B cell (primary cell): ENCODE measurements around the gene NAXD. TPM values are rescaled to one million over a fixed set of nuclear protein-coding genes. Genes with fewer than 3 reads are reported as not detected.

Experiments used
- ATAC-seq: fragments of 200-7000 bp; cut with Tn5 transposase; one replicate; pipeline ENCODE4 v1.10.0; 2021; ENCODE audit warnings: low read depth, mild to moderate bottlenecking, moderate number of reproducible peaks, moderate library complexity
- CTCF ChIA-PET: fragments of 350-600 bp; sonication (Branson Sonifier 250); formaldehyde crosslinking; loops from one replicate; lab custom pipeline; 2021; ENCODE audit warnings: antibody characterized with exemption, inconsistent platforms; lab: Charles Lee
- POLR2A ChIA-PET: fragments of 350-600 bp; sonication (Branson Sonifier 250); formaldehyde crosslinking; loops from one replicate; lab custom pipeline; 2021; ENCODE audit warnings: antibody characterized with exemption; lab: Charles Lee
- DNase-seq: peaks from one replicate; pipeline ENCODE4 v3.0.0; 2013
- H2AFZ ChIP-seq: 2 replicates; pipeline ENCODE4 v1.6.1; 2012; ENCODE audit warnings: mild to moderate bottlenecking, low read depth, low read length; ENCODE audit not compliant: insufficient read depth, poor library complexity, severe bottlenecking
- H3K27ac ChIP-seq, 2 donors: 1 replicate in 1 of 2; 2 replicates in 1 of 2; pipeline ENCODE4 v1.5.1; 2012 to 2013; ENCODE audit warnings: low read length in 2 of 2, mild to moderate bottlenecking in 2 of 2, moderate library complexity in 1 of 2
- H3K27me3 ChIP-seq, 4 experiments: fragments of 200-600 bp in 1 of 4; sonication (generic) in 1 of 4; replicated peaks in 1 of 4; 1 replicate in 2 of 4; 2 replicates in 2 of 4; pipeline versions ENCODE4 v1.6.1 to v1.7.0; 2013 to 2016; ENCODE audit warnings: low read length in 3 of 4, mild to moderate bottlenecking in 2 of 4, mixed read lengths in 1 of 4, moderate library complexity in 1 of 4; ENCODE audit not compliant: insufficient read depth in 4 of 4, control insufficient read depth in 3 of 4; ENCODE audit errors: control extremely low read depth in 1 of 4
- H3K36me3 ChIP-seq, 2 experiments: replicated peaks in 1 of 2; 1 replicate in 1 of 2; 2 replicates in 1 of 2; pipeline versions ENCODE4 v1.6.1 to v1.7.1; 2013; ENCODE audit warnings: low read length in 1 of 2; ENCODE audit not compliant: insufficient read depth in 2 of 2, control insufficient read depth in 1 of 2; ENCODE audit errors: control extremely low read depth in 1 of 2, extremely low read depth in 1 of 2
- H3K4me1 ChIP-seq, 2 donors: fragments of 200-600 bp in 1 of 2; sonication (generic) in 1 of 2; 1 replicate in 1 of 2; 2 replicates in 1 of 2; pipeline versions ENCODE4 v1.5.1 to v1.6.1; 2013 to 2017; ENCODE audit warnings: low read length in 2 of 2; ENCODE audit not compliant: control insufficient read depth in 2 of 2, insufficient read depth in 2 of 2
- H3K4me2 ChIP-seq: replicated peaks from 2 replicates; pipeline ENCODE3; 2012; ENCODE audit warnings: mild to moderate bottlenecking, low read depth, low read length; ENCODE audit not compliant: poor library complexity, severe bottlenecking
- H3K4me3 ChIP-seq, 5 experiments: fragments of 200-600 bp in 1 of 5; sonication (generic) in 1 of 5; 1 replicate in 3 of 5; 2 replicates in 2 of 5; pipeline versions ENCODE4 v1.5.1 to v1.7.0; 2011 to 2016; ENCODE audit warnings: low read length in 4 of 5, mild to moderate bottlenecking in 4 of 5, low read depth in 2 of 5, control low read depth in 1 of 5, moderate library complexity in 1 of 5; ENCODE audit not compliant: insufficient read depth in 1 of 5; ENCODE audit errors: control extremely low read depth in 1 of 5, extremely low read depth in 1 of 5
- H3K79me2 ChIP-seq: fragments of 200-600 bp; sonication (generic); one replicate; pipeline ENCODE4 v1.6.0; 2016; ENCODE audit warnings: low read length; ENCODE audit not compliant: control insufficient read depth, insufficient read depth
- H3K9ac ChIP-seq: fragments of 200-600 bp; sonication (generic); 2 replicates; pipeline ENCODE4 v1.6.1; 2017; ENCODE audit warnings: mild to moderate bottlenecking, low read length, moderate library complexity
- H3K9me3 ChIP-seq, 3 donors: one replicate each; pipeline versions ENCODE4 v1.6.1 to v1.7.1; 2013; ENCODE audit warnings: low read length in 2 of 3; ENCODE audit not compliant: control insufficient read depth in 2 of 3, insufficient read depth in 1 of 3; ENCODE audit errors: control extremely low read depth in 1 of 3
- H4K20me1 ChIP-seq: 2 replicates; pipeline ENCODE4 v1.6.0; 2012; ENCODE audit warnings: mild to moderate bottlenecking, low read length; ENCODE audit not compliant: insufficient read depth, control insufficient read depth, poor library complexity, severe bottlenecking
- H3K27ac Mint-ChIP-seq: one replicate; pipeline ENCODE4 v1.8.0; 2021; ENCODE audit warnings: mixed read lengths
- H3K27me3 Mint-ChIP-seq: one replicate; pipeline ENCODE4 v1.8.0; 2021; ENCODE audit warnings: mixed read lengths
- H3K4me1 Mint-ChIP-seq: one replicate; pipeline ENCODE4 v1.8.0; 2021; ENCODE audit warnings: mixed read lengths
- H3K4me3 Mint-ChIP-seq: one replicate; pipeline ENCODE4 v1.8.0; 2021; ENCODE audit warnings: mixed read lengths
- H3K9me3 Mint-ChIP-seq: one replicate; pipeline ENCODE4 v1.8.0; 2022; ENCODE audit warnings: mixed read lengths; ENCODE audit not compliant: insufficient read depth
- EZH2 ChIP-seq: IDR thresholded peaks from 2 replicates; pipeline ENCODE4 v1.6.1; 2012; ENCODE audit warnings: borderline replicate concordance, low read depth, mild to moderate bottlenecking, moderate library complexity, low read length; ENCODE audit not compliant: insufficient read depth, poor library complexity, severe bottlenecking
- WGBS: methylation state at CpG from one replicate; pipeline ENCODE4 v1.1.5; 2013; ENCODE audit warnings: missing lambda C conversion rate; ENCODE audit not compliant: insufficient coverage; 5-methylcytosine and 5-hydroxymethylcytosine counted together
- intact Hi-C: fragments of 100-400 bp; cut with micrococcal nuclease; formaldehyde crosslinking; loops from one replicate; pipeline ENCODE4 v1.10.0; 2022
- polyA plus RNA-seq: library from polyadenylated mRNA; depleted of rRNA; stranded (reverse); fragments of >200 nt; gene quantifications from 2 replicates; pipeline ENCODE4 v1.2.3, GENCODE V29; 2012
- total RNA-seq, 2 donors: library from RNA; stranded (reverse); fragments of 120-200 nt in 1 of 2; gene quantifications; 1 replicate in 1 of 2; 2 replicates in 1 of 2; pipeline versions ENCODE4 v1.2.3 to v1.2.4, GENCODE V29; 2013 to 2022
- TF ChIP-seq, protein P1 (sequence below): fragments of 200-600 bp; IDR thresholded peaks from one replicate; pipeline ENCODE4 v1.8.0; 2022; ENCODE audit warnings: antibody characterized with exemption, mild to moderate bottlenecking

Gene NAXD
- total and polyA plus RNA-seq, 2 donors (not counting 1 experiment from before 2014, with no cell fraction given) = 28.4 to 33.3 TPM

- Histone ChIP-seq H3K4me1 (no peaks in the 10 kb centered on the region), H3K79me2 (no peaks in the 10 kb centered on the region), H3K9ac (no peak overlapping the region), H3K4me2 (no peak overlapping the region), H3K27ac (no peak overlapping the region), H2AFZ (no peak overlapping the region), H4K20me1 (no peaks in the 10 kb centered on the region), H3K27me3 (no peaks in the 10 kb centered on the region), H3K4me3 (no peak overlapping the region), H3K9me3 (no peaks in the 10 kb centered on the region), H3K36me3 (no peaks in the 10 kb centered on the region)
- no peak for ATAC-seq
- Mint-ChIP-seq H3K27ac (no peak overlapping the region), H3K9me3 (no peaks in the 10 kb centered on the region), H3K27me3 (no peaks in the 10 kb centered on the region), H3K4me1 (peaks cover 4% of the 10 kb centered on the region), H3K4me3 (no peak overlapping the region)
- TF ChIP-seq, protein P1, sequence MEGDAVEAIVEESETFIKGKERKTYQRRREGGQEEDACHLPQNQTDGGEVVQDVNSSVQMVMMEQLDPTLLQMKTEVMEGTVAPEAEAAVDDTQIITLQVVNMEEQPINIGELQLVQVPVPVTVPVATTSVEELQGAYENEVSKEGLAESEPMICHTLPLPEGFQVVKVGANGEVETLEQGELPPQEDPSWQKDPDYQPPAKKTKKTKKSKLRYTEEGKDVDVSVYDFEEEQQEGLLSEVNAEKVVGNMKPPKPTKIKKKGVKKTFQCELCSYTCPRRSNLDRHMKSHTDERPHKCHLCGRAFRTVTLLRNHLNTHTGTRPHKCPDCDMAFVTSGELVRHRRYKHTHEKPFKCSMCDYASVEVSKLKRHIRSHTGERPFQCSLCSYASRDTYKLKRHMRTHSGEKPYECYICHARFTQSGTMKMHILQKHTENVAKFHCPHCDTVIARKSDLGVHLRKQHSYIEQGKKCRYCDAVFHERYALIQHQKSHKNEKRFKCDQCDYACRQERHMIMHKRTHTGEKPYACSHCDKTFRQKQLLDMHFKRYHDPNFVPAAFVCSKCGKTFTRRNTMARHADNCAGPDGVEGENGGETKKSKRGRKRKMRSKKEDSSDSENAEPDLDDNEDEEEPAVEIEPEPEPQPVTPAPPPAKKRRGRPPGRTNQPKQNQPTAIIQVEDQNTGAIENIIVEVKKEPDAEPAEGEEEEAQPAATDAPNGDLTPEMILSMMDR = no peak
- no peak for TF ChIP-seq EZH2
- intact Hi-C loops = loop anchor here (10.0 kb wide), 1 partner anchor 475 kb away; no protein-coding TSS in a partner anchor
- DNase-seq = no peak
- CTCF ChIA-PET = interaction anchor here (1.5 to 2.1 kb wide), 2 partner anchors 134 to 228 kb away, joined by 3 to 6 read pairs; no protein-coding TSS in a partner anchor
- POLR2A ChIA-PET = no interaction called here
- 65% methylated on average over 2 of the region's 3 CpGs for WGBS
Measured at GRCh38 chr13:110589793-110590390, 25.5 kb upstream of the NAXD start.

DNA sequence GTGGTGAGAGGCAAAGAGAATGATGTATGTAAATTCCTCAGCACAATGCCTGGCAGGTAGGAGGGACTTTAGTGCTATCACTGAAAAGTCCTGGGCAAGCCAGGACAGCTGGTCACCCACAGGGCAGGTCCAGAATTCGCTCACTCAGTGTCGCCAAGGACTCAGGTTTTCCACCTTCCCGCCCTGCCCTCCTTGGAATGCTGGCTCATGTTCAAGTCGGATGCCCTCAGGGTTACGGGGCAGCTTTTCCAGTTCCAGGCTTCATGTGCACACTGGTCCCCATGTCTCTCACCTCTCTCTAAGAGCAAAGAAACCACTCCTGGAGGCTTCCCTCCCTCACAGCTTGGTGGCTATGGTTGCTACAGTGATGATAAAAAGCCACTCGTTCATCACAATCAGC, 24.8 kb upstream of the NAXD start:
- no peaks in the 10 kb centered on the region for H3K27me3 ChIP-seq
- no peak for TF ChIP-seq EZH2
- TF ChIP-seq, protein P1 = no peak
- no peaks in the 10 kb centered on the region for H3K36me3 ChIP-seq
- no peak overlapping the region for H2AFZ ChIP-seq
- ChIA-PET CTCF (interaction anchor here (1.5 kb wide), 1 partner anchor 42 kb away, joined by 3 read pairs; no protein-coding TSS in a partner anchor), POLR2A (no interaction called here)
- intact Hi-C loops = loop anchor here (10.0 kb wide), 1 partner anchor 474 kb away; no protein-coding TSS in a partner anchor
- H3K9ac ChIP-seq = no peak overlapping the region
- no peak overlapping the region for H3K4me3 ChIP-seq
- 98% methylated on average over 6 of the region's 6 CpGs for WGBS
- no peak overlapping the region for H3K27ac Mint-ChIP-seq
- no peak overlapping the region for H3K4me2 ChIP-seq
- H3K9me3 Mint-ChIP-seq = no peaks in the 10 kb centered on the region
- H3K9me3 ChIP-seq = no peaks in the 10 kb centered on the region
- H3K4me3 Mint-ChIP-seq = no peak overlapping the region
- no peaks in the 10 kb centered on the region for H4K20me1 ChIP-seq
- no peak overlapping the region for H3K27ac ChIP-seq
- DNase-seq (no peak), ATAC-seq (no peak)
- H3K27me3 Mint-ChIP-seq = no peaks in the 10 kb centered on the region
- H3K79me2 ChIP-seq = no peaks in the 10 kb centered on the region
- H3K4me1 ChIP-seq = no peaks in the 10 kb centered on the region
- peaks cover 4% of the 10 kb centered on the region for H3K4me1 Mint-ChIP-seq
